Brain pericyte (primary cell): ENCODE data around the gene PIK3IP1.

Experiments
- DNase-seq: peaks from one replicate; pipeline ENCODE4 v3.0.0-alpha.2; 2012; ENCODE audit warnings: low read depth, low spot score

The PIK3IP1 gene

GRCh38 chr22:31279327-31279669 is 13.0 kb downstream of the PIK3IP1 start:
- DNase-seq: no peak

DNA sequence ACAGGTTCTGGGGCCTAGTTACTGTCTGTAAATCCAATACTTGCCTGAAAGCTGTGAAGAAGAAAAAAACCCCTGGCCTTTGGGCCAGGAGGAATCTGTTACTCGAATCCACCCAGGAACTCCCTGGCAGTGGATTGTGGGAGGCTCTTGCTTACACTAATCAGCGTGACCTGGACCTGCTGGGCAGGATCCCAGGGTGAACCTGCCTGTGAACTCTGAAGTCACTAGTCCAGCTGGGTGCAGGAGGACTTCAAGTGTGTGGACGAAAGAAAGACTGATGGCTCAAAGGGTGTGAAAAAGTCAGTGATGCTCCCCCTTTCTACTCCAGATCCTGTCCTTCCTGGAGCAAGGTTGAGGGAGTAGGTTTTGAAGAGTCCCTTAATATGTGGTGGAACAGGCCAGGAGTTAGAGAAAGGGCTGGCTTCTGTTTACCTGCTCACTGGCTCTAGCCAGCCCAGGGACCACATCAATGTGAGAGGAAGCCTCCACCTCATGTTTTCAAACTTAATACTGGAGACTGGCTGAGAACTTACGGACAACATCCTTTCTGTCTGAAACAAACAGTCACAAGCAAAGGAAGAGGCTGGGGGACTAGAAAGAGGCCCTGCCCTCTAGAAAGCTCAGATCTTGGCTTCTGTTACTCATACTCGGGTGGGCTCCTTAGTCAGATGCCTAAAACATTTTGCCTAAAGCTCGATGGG is 13.5 kb downstream of the PIK3IP1 start:
- no peak for DNase-seq

DNA sequence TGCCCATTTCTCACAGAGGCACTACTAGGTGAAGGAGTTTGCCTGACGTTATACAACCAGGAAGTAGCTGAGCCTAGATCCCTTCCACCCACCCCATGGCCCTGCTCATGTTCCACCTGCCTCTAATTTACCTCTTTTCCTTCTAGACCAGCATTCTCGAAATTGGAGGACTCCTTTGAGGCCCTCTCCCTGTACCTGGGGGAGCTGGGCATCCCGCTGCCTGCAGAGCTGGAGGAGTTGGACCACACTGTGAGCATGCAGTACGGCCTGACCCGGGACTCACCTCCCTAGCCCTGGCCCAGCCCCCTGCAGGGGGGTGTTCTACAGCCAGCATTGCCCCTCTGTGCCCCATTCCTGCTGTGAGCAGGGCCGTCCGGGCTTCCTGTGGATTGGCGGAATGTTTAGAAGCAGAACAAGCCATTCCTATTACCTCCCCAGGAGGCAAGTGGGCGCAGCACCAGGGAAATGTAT is 14.1 kb downstream of the PIK3IP1 start:
- no peak for DNase-seq

GRCh38 chr22:31277741-31278140 is 14.5 kb downstream of the PIK3IP1 start:
- no peak for DNase-seq

GRCh38 chr22:31276426-31277167 is 15.7 kb downstream of the PIK3IP1 start:
- DNase-seq: no peak

- no peak for DNase-seq
These were observed 16.7 kb downstream of the PIK3IP1 start for GRCh38 chr22:31275576-31275975.

GRCh38 chr22:31275018-31275417 is 17.3 kb downstream of the PIK3IP1 start:
- DNase-seq: no peak

- DNase-seq: no peak
These were observed 18.3 kb downstream of the PIK3IP1 start for GRCh38 chr22:31274017-31274416.

- DNase-seq: no peak
These were observed 19.5 kb downstream of the PIK3IP1 start for GRCh38 chr22:31272522-31273446.

DNA sequence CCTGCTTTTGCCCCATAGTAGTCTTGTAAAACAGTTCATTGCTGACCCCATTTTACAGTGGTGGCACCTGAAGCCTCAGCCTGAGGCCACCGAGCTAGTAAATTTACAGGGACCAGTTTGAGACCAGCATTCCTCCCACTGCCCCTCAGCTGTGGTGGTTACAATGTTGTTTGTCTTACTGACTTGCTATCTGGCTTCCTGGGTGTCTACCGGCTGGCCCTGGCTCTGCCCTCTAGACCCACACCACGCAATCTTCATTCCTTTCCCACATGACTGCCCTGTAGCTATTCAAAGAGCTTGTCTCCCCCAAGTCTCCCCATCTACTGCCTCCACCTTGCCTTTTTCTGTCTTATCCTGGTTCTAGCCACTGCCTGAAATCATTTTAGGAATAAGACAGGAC is 20.8 kb downstream of the PIK3IP1 start:
- no peak for DNase-seq

DNA sequence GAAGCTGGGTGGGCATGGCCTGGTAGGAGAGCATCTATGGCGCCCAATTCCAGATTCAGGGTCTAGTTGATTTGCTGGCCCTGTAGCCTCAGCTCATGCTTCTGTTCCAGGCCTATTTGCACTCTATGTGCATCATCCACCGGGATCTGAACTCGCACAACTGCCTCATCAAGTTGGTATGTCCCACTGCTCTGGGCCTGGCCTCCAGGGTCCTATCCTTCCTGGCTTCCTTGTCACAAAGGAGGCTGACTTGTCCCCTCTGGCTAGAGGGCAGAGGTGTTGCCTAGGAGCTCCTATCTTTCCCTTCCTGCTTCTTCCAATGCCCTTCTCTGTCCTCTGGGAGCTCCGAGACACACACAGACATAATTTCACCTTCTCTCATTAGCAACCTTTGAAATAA is 21.3 kb downstream of the PIK3IP1 start:
- DNase-seq: no peak

DNA sequence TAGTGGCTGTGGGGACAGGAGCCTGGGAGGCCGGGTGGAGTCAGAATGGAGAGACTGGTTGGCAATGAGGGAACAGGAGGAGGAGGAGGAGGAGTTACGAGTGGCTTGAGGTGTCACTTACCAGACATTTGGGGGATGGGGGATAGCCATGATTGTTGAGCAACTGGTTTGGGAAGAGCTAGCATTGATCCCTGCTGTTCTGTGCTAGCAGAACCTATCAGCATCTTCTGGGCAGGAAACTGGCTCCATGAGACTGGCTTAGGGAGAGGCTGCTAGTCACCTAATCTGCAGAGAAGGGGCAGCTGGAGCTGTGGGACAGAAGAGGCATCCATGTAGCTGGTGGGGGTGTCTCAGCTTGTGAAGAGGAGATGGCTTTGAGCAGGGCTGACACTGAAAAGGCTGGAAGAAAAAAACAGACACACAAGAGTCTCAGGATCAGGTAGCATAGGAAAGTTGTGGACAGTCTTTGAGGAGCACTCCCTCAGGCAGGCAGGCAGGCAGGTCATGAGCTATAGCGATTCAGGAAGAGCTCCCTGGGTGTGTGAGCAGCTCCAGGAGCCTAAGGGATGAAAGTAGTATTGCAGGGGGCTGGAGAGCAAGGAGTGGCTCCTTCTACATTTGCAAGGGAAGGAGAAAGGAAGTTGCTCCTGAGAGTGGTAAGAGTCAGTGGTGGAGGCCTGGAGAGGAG is 22.3 kb downstream of the PIK3IP1 start:
- DNase-seq: no peak

GRCh38 chr22:31268281-31268680 is 24.0 kb downstream of the PIK3IP1 start:
- no peak for DNase-seq

DNA sequence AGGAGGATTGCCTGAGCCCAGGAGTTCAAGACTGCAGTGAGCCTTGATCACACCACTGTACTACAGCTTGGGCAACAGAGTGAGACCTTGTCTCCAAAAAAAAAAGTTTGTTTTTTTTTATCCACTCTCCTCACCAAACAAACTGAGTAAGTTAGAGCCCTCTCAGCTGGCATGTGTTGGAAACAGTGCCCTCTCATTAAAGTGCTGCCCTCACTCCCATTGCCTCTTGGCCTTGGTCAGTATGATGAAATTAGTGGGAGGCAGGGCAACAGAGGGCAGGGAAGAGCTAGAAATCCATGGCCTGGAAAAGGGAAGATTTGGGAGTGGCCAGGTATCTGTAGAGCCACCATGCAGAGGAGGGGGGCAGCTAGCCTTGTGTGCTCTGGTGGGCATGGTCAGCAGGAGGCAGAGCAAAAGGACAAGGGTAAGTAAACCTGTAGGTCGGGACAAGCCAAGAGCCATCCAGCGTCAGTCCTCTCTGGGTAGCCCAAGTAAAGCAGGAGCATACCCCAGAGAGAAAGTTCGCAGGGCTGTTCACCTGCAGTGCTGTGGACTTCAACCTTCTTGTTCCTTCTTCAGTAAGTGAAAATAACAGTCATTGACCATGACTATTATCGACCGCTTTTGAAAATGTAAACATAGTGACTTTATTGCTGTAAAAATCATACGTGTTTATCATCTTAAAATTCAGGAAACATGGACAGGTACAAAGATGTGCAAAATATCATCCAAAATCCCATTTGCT is 28.2 kb downstream of the PIK3IP1 start:
- no peak for DNase-seq

GRCh38 chr22:31262312-31263133 is 29.8 kb downstream of the PIK3IP1 start:
- no peak for DNase-seq

- DNase-seq: no peak
These were observed 31.8 kb downstream of the PIK3IP1 start for GRCh38 chr22:31260474-31260856.

DNA sequence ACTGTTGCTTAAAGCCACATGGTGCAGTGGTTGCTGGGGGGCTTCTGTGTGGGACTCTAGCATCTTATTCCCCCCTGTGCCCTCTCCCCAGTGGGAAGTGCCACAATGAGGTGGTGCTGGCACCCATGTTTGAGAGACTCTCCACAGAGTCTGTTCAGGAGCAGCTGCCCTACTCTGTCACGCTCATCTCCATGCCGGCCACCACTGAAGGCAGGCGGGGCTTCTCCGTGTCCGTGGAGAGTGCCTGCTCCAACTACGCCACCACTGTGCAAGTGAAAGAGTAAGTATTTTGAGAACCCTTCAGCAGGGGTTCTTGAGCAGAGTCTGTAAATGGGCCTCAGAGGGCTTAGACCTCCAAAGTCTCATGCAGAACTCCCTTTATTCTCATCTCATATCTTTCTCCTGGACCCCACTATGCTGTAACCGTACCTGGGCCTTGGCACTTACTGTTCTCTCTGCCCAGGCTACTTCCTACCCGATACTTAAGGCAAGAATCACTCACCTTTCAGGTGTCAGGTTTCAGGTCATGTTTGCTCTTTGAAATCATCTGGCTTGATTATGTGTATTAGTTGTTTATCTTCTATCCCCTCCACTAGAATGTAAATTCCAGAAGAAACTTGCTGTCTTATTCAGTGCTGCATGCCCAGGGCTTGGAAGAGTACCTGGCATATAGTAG is 32.4 kb downstream of the PIK3IP1 start:
- DNase-seq: no peak

- DNase-seq: no peak
These were observed 38.3 kb downstream of the PIK3IP1 start for GRCh38 chr22:31253949-31254348.
